GM13976 (cell line): Measurements from ENCODE around the gene CACNG4.
"Not testable (repeated sequence)": the region's sequence is repeated elsewhere in the genome, so short reads cannot be mapped to it uniquely, and the experiment has no call there.

Source experiments
- DNase-seq: peaks from one replicate; pipeline ENCODE4 v3.0.0; 2012; ENCODE audit warnings: low spot score
- CTCF ChIP-seq: IDR thresholded peaks from 2 replicates; pipeline ENCODE4 v1.5.1; 2012; ENCODE audit warnings: borderline replicate concordance, mild to moderate bottlenecking; ENCODE audit not compliant: insufficient read depth; ENCODE audit errors: extremely low read depth, missing control alignments, control extremely low read depth
- in situ Hi-C: fragments of 300-500 bp; cut with MboI; formaldehyde crosslinking; loops from one replicate; pipeline ENCODE4 v1.12.0; 2022; ENCODE audit warnings: low sequenced_read_pairs, mixed read lengths, inconsistent platforms; ENCODE audit not compliant: unreplicated experiment

Gene CACNG4

DNA sequence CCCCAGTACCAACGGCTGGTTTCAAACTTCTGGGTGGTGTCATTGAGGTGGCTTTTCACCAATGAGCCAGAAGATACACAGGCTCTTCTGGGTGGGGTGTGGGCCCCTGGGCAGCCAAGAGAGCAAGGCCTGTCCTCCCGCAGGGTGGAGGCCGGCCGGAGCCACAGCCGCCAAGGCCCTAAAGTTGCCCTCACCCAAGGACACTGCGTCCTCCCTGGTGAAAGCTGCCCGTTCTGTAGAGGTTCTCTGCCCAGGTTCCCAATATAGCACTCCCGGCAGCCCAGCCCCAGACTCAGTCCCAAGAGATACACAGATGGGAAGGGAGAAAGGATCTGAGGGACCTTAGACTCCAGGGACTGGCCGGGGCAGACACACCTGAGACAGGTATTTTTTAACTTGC is 69.1 kb downstream of the CACNG4 start:
- TF ChIP-seq CTCF = no peak
- DNase-seq = no peak
- in situ Hi-C loops = no loop called here

- DNase-seq = peak; percentile 75
- no peak for TF ChIP-seq CTCF
- in situ Hi-C loops = no loop called here
Measured at GRCh38 chr17:67035131-67036083, 70.9 kb downstream of the CACNG4 start.

- TF ChIP-seq CTCF = no peak
- no peak for DNase-seq
- in situ Hi-C loops = no loop called here
Measured at GRCh38 chr17:67038861-67039365, 74.4 kb downstream of the CACNG4 start.

DNA sequence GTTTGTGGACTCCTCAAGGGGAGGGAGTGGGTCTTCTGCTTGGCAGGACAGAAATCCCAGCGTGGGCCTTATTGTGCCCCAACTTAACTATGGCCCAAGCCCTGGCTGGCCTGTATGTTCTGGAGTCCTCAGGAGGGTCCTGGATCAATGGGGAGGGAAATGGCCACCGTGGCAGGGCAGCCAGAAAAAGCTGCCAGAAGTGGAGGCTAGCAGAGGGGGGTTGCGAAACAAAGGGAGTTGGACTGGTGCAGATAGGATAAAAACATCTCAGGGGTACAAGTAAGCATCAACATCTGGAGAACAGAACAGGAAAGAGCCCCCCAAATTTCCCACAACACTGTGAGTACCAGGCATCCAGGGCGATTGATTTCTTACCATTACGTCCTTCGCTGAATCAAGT is 76.1 kb downstream of the CACNG4 start:
- DNase-seq = no peak
- TF ChIP-seq CTCF = no peak
- in situ Hi-C loops = no loop called here

- DNase-seq, in situ Hi-C loops: not testable (repeated sequence)
Measured at GRCh38 chr17:67041119-67041518, 76.6 kb downstream of the CACNG4 start.

DNA sequence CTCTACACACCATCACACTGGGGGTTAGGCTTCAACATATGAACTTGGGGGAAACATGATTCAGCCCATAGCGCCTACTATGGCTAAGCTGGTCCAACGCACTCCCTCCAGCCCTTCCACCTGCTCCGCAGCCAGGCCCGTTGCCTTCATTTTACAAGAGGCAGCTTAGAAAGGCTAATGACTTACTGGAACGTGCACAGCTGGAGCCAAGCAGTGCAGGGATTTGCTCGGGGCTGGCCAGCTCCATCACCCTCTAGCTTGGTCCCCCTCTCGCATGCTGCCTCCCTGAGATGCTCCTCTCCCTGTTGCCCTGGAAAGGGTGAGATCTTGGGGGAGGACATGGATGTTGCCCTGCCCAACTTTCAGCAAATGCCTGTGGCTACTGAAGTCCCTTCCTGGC is 77.0 kb downstream of the CACNG4 start:
- DNase-seq = no peak
- no peak for TF ChIP-seq CTCF
- in situ Hi-C loops = no loop called here

DNA sequence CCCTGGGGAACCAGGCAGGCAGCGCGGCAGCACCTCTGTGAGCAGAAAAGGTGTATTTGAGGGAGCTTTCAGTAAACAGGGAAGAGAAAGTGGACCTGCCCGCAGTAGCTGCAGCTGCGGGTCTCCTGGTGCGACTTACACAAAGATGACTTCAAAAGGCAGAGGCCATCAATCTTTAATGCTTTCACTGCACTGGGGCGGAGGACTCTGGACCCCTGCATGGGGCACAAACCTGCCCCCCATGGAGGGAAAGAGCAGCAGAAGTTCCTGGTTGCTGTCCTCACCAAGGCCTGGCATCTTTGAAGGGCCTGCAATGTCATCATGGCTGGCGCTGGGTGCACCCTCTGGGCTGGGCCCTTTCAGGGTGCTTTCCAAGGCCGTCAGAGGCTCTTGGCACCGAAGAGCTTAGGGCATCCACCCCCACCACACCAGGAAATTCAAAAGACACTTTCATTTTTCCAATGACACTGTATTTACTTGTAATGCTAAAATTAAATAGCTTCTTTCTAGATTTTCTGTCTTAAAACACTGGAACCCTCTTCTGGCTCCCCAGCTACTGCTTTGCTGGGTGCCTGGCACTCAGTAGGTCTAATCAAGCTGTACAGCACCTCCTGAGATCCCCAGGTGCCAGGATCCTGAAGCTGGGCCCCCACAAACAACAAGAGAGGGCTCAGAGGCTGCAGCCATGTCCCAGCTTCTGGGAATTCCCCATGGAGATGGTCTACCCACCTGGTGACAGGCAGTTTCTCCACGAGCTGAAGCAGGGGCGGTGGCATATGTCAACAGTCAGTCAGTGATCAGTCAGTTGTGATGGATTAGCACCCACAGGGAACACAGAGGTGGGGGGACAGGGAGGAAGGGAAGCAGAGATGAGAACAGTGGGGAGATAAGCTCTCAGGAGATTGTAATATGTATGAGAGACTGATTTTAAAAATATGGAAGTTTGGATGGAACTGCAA is 77.7 kb downstream of the CACNG4 start:
- in situ Hi-C loops = no loop called here
- no peak for DNase-seq
- no peak for TF ChIP-seq CTCF
